ENCODE data around the gene CRCP.

GRCh38 chr7:66157060-66157459 lies 42.4 kb downstream of the CRCP start:
- TF ChIP-seq CTCF (IDR thresholded peaks at IDR 0.05; ENCODE audit: insufficient read depth, low read depth, low read length) = no peak
- no peak for TF ChIP-seq EZH2 (IDR thresholded peaks at IDR 0.05; ENCODE audit: insufficient read depth, low read length)

Data from astrocyte (in vitro differentiated cells and primary cell).